ENCODE measurements around the gene ZDHHC11B. TPM values are rescaled to one million over a fixed set of nuclear protein-coding genes. Genes with fewer than 3 reads are reported as not detected.

Gene ZDHHC11B
- total and polyA plus RNA-seq, 2 of the 13 experiments (the other 11 are each of a cell fraction or from before 2014, with no cell fraction given): 0.11 to 0.12 TPM

DNA sequence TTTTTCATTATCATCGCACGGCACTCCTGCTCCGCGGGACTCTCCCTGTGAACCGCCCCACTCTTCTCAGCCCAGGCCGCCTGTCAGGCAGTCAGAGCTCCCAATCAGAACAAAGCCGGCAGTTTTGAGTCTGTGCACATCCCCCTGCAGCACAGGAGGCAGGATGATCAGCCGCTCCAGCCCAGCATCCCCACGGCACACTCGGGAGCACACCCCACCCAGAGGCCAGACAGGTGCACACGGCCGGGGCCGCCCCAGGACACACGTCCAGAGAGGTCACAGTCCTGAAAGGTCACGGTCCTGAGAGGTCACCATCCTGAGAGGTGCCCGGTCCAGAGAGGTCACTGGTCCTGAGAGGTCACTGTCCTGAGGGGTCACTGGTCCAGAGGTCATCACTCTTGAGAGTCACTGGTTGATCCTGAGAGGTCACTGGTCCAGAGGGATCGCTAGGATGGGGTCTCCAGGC is 99.7 kb downstream of the ZDHHC11B start:
- Histone ChIP-seq H3K9ac (ENCODE audit: insufficient read depth, low read depth, low read length) (no peak overlapping the region), H3K79me2 (ENCODE audit: insufficient read depth, low read length) (no peaks in the 10 kb centered on the region), H3K4me1 (ENCODE audit: insufficient read depth, low read length) (no peaks in the 10 kb centered on the region), H3K4me3 (replicated peaks in 1 of 3; ENCODE audit: insufficient read depth in 1 of 3, low read depth in 2 of 3, low read length in 3 of 3) (no peak overlapping the region), H3K27me3 (ENCODE audit: control insufficient read depth in 1 of 2, insufficient read depth in 2 of 2, low read length in 2 of 2) (peaks cover 4 to 18% of the 10 kb centered on the region in 2 experiments; a peak in 4 of 5 replicates), H3K27ac (ENCODE audit: extremely low read length, insufficient read depth, low read length) (no peak overlapping the region), H3K9me3 (ENCODE audit: low read length) (no peaks in the 10 kb centered on the region), H3K4me2 (ENCODE audit: low read depth, low read length) (no peak overlapping the region), H3K36me3 (replicated peaks in 1 of 2; ENCODE audit: control insufficient read depth in 1 of 2, insufficient read depth in 2 of 2, low read length in 2 of 2) (no peaks in the 10 kb centered on the region), H4K20me1 (ENCODE audit: insufficient read depth, low read length) (no peaks in the 10 kb centered on the region), H2AFZ (ENCODE audit: low read length) (no peak overlapping the region)
- no TSS peak for BruUV-seq (replicated peaks)
- ATAC-seq (no peak), DNase-seq (ENCODE audit: low spot score) (no peak), FAIRE-seq (no peak)
- in situ Hi-C loops (cut with HindIII; ENCODE audit: extremely low pct_ligation_motif_present, low pct_unique_long_range_greater_than_20kb): loop anchor here (10.0 kb wide), 1 partner anchor 90 kb away; no protein-coding TSS in a partner anchor
- POLR2A ChIA-PET: no interaction called here
- 0% methylated on average over 7 of the region's 17 CpGs for WGBS (ENCODE audit: low lambda C conversion rate)
- CTCF ChIA-PET (ENCODE audit: low intra/inter-chr PET ratio, low total read pairs): no interaction called here
- intact Hi-C loops (cut with micrococcal nuclease; ENCODE audit: unreplicated experiment): no loop called here
- TF ChIP-seq HNF4G (IDR thresholded peaks at IDR 0.05; ENCODE audit: borderline replicate concordance, low read depth, low read length) (no peak), HNF4G (CRISPR knock-in tag; IDR thresholded peaks at IDR 0.05; ENCODE audit: borderline replicate concordance, low read depth) (no peak), ZSCAN30 (CRISPR knock-in tag; IDR thresholded peaks at IDR 0.05) (no peak), TARDBP (CRISPR knock-in tag; IDR thresholded peaks at IDR 0.05) (no peak), MTERF4 (CRISPR knock-in tag; IDR thresholded peaks at IDR 0.05) (no peak), ZNF816 (CRISPR knock-in tag; IDR thresholded peaks at IDR 0.05; ENCODE audit: borderline replicate concordance) (no peak), U2AF2 (IDR thresholded peaks at IDR 0.05; ENCODE audit: low read depth, low read length) (no peak), ZNF318 (CRISPR knock-in tag; IDR thresholded peaks at IDR 0.05) (no peak), U2AF1 (optimal IDR thresholded peaks at IDR 0.05; ENCODE audit: low read depth, low read length) (no peak)
- TF ChIP-seq, protein P1, sequence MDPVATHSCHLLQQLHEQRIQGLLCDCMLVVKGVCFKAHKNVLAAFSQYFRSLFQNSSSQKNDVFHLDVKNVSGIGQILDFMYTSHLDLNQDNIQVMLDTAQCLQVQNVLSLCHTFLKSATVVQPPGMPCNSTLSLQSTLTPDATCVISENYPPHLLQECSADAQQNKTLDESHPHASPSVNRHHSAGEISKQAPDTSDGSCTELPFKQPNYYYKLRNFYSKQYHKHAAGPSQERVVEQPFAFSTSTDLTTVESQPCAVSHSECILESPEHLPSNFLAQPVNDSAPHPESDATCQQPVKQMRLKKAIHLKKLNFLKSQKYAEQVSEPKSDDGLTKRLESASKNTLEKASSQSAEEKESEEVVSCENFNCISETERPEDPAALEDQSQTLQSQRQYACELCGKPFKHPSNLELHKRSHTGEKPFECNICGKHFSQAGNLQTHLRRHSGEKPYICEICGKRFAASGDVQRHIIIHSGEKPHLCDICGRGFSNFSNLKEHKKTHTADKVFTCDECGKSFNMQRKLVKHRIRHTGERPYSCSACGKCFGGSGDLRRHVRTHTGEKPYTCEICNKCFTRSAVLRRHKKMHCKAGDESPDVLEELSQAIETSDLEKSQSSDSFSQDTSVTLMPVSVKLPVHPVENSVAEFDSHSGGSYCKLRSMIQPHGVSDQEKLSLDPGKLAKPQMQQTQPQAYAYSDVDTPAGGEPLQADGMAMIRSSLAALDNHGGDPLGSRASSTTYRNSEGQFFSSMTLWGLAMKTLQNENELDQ (CRISPR knock-in tag; IDR thresholded peaks at IDR 0.05; ENCODE audit: borderline replicate concordance): no peak
- TF ChIP-seq, protein P2, sequence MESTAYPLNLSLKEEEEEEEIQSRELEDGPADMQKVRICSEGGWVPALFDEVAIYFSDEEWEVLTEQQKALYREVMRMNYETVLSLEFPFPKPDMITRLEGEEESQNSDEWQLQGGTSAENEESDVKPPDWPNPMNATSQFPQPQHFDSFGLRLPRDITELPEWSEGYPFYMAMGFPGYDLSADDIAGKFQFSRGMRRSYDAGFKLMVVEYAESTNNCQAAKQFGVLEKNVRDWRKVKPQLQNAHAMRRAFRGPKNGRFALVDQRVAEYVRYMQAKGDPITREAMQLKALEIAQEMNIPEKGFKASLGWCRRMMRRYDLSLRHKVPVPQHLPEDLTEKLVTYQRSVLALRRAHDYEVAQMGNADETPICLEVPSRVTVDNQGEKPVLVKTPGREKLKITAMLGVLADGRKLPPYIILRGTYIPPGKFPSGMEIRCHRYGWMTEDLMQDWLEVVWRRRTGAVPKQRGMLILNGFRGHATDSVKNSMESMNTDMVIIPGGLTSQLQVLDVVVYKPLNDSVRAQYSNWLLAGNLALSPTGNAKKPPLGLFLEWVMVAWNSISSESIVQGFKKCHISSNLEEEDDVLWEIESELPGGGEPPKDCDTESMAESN (CRISPR knock-in tag; conservative IDR thresholded peaks at IDR 0.05): no peak
